K562 (cell line): Measurements from ENCODE around the gene SAMD4A. TPM values are rescaled to one million over a fixed set of nuclear protein-coding genes. Genes with fewer than 3 reads are reported as not detected.

Experiments used
- ARID2 ChIP-seq: fragments of 450-650 bp; IDR thresholded peaks from 2 replicates; pipeline ENCODE4 v1.6.1; 2017; ENCODE audit warnings: antibody characterized with exemption, mild to moderate bottlenecking
- FOXA1 ChIP-seq: fragments of 450-650 bp; IDR thresholded peaks from 2 replicates; pipeline ENCODE4 v1.6.1; 2016; ENCODE audit warnings: mild to moderate bottlenecking, borderline replicate concordance
- MAFK ChIP-seq: IDR thresholded peaks from 2 replicates; pipeline ENCODE4 v1.6.1; 2011; ENCODE audit warnings: low read length, improper control_type of control experiment
- MAZ ChIP-seq, 2 experiments: fragments of 450-650 bp in 1 of 2; sonication (generic) in 1 of 2; formaldehyde crosslinking; IDR thresholded peaks in 1 of 2; conservative IDR thresholded peaks in 1 of 2; 2 replicates each; pipeline versions ENCODE4 v1.4.0 to v1.5.0; 2020; ENCODE audit warnings: mild to moderate bottlenecking in 1 of 2, missing genetic modification reagents in 1 of 2
- POLR2AphosphoS2 ChIP-seq: IDR thresholded peaks from 2 replicates; pipeline ENCODE4 v1.6.1; 2012; ENCODE audit warnings: low read length, improper control_type of control experiment
- SIX5 ChIP-seq, 2 experiments: IDR thresholded peaks; 2 replicates each; pipeline ENCODE4 v1.6.1; 2011; ENCODE audit warnings: low read length in 2 of 2, borderline replicate concordance in 1 of 2, low read depth in 1 of 2, mild to moderate bottlenecking in 1 of 2, moderate library complexity in 1 of 2; ENCODE audit not compliant: insufficient read depth in 1 of 2
- U2AF1 ChIP-seq: fragments of 200-400 bp; formaldehyde crosslinking; optimal IDR thresholded peaks from 2 replicates; pipeline ENCODE3; 2017; ENCODE audit warnings: mild to moderate bottlenecking, low read depth, low read length, moderate library complexity
- ZNF444 ChIP-seq: fragments of 250-450 bp; sonication (Bioruptor Pico); IDR thresholded peaks from 2 replicates; pipeline ENCODE4 v1.4.0; 2020; ENCODE audit warnings: mild to moderate bottlenecking, moderate library complexity
- ZNF766 ChIP-seq: fragments of 200-800 bp; sonication (Bioruptor generic); conservative IDR thresholded peaks from 2 replicates; pipeline ENCODE4 v1.6.1; 2016; ENCODE audit warnings: missing genetic modification characterization, missing compliant biosample characterization
- polyA plus RNA-seq, 8 experiments: library from polyadenylated mRNA; depleted of rRNA in 4 of 8; stranded (reverse) in 5 of 8; unstranded in 3 of 8; fragments of >200 nt; fragmentation: Nextera tagmentation in 2 of 8; fragmentation: Illumina TruSeq in 1 of 8; extraction: Ambion mirVana in 2 of 8; extraction: Trizol in 1 of 8; gene quantifications; 2 replicates each; pipeline versions ENCODE4 v1.2.1 to v1.2.3, GENCODE V29; 2011 to 2014; ENCODE audit warnings: inconsistent platforms in 1 of 8, missing spikeins in 1 of 8
- total RNA-seq, 7 experiments: library from RNA; depleted of rRNA in 6 of 7; stranded (reverse); fragments of >200 nt in 6 of 7; fragmentation: Illumina TruSeq in 2 of 7; extraction: Trizol in 2 of 7; gene quantifications; 2 replicates each; pipeline versions ENCODE4 v1.2.1 to v1.2.3, GENCODE V29; 2011 to 2021; ENCODE audit warnings: low replicate concordance in 1 of 7
- TF ChIP-seq, protein P1 (sequence below): fragments of 200-600 bp; sonication (generic); IDR thresholded peaks from one replicate; pipeline ENCODE4 v1.6.1; 2012; ENCODE audit warnings: mild to moderate bottlenecking, low read depth, low read length, inconsistent platforms
- TF ChIP-seq, protein P2 (sequence below): fragments of 250-450 bp; sonication (Bioruptor Pico); IDR thresholded peaks from 2 replicates; pipeline ENCODE4 v1.8.0; 2022; ENCODE audit warnings: inconsistent platforms, mild to moderate bottlenecking, moderate library complexity, borderline replicate concordance
- TF ChIP-seq, protein P3 (sequence below): fragments of 250-450 bp; sonication (Bioruptor Pico); IDR thresholded peaks from 2 replicates; pipeline ENCODE4 v1.8.0; 2021; ENCODE audit warnings: mild to moderate bottlenecking, moderate library complexity

The SAMD4A gene
- total and polyA plus RNA-seq, 9 of the 15 experiments (the other 6 are each of a cell fraction or from before 2014, with no cell fraction given), result 0.66 to 6.8 (median 3.3) TPM

DNA sequence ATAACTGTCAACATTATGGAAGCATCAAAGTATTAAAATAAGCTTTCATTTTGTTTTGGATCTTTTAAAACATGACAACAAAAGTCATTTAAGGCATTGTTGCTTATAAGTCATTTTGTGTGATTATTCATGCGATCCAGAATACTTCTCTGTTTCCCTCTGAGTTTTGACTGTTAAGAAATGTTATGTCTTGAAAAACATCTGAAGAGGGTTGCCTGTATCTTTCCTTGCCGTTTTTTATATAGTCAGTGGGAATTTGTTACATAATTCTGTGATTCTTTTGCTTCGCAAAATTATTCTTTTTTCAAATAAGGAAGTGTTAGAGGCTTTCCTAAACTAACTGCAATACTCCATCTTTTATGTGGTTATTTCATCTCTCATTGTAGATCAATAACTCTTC is 78.7 kb downstream of the SAMD4A start (continued):
- TF ChIP-seq, protein P1, sequence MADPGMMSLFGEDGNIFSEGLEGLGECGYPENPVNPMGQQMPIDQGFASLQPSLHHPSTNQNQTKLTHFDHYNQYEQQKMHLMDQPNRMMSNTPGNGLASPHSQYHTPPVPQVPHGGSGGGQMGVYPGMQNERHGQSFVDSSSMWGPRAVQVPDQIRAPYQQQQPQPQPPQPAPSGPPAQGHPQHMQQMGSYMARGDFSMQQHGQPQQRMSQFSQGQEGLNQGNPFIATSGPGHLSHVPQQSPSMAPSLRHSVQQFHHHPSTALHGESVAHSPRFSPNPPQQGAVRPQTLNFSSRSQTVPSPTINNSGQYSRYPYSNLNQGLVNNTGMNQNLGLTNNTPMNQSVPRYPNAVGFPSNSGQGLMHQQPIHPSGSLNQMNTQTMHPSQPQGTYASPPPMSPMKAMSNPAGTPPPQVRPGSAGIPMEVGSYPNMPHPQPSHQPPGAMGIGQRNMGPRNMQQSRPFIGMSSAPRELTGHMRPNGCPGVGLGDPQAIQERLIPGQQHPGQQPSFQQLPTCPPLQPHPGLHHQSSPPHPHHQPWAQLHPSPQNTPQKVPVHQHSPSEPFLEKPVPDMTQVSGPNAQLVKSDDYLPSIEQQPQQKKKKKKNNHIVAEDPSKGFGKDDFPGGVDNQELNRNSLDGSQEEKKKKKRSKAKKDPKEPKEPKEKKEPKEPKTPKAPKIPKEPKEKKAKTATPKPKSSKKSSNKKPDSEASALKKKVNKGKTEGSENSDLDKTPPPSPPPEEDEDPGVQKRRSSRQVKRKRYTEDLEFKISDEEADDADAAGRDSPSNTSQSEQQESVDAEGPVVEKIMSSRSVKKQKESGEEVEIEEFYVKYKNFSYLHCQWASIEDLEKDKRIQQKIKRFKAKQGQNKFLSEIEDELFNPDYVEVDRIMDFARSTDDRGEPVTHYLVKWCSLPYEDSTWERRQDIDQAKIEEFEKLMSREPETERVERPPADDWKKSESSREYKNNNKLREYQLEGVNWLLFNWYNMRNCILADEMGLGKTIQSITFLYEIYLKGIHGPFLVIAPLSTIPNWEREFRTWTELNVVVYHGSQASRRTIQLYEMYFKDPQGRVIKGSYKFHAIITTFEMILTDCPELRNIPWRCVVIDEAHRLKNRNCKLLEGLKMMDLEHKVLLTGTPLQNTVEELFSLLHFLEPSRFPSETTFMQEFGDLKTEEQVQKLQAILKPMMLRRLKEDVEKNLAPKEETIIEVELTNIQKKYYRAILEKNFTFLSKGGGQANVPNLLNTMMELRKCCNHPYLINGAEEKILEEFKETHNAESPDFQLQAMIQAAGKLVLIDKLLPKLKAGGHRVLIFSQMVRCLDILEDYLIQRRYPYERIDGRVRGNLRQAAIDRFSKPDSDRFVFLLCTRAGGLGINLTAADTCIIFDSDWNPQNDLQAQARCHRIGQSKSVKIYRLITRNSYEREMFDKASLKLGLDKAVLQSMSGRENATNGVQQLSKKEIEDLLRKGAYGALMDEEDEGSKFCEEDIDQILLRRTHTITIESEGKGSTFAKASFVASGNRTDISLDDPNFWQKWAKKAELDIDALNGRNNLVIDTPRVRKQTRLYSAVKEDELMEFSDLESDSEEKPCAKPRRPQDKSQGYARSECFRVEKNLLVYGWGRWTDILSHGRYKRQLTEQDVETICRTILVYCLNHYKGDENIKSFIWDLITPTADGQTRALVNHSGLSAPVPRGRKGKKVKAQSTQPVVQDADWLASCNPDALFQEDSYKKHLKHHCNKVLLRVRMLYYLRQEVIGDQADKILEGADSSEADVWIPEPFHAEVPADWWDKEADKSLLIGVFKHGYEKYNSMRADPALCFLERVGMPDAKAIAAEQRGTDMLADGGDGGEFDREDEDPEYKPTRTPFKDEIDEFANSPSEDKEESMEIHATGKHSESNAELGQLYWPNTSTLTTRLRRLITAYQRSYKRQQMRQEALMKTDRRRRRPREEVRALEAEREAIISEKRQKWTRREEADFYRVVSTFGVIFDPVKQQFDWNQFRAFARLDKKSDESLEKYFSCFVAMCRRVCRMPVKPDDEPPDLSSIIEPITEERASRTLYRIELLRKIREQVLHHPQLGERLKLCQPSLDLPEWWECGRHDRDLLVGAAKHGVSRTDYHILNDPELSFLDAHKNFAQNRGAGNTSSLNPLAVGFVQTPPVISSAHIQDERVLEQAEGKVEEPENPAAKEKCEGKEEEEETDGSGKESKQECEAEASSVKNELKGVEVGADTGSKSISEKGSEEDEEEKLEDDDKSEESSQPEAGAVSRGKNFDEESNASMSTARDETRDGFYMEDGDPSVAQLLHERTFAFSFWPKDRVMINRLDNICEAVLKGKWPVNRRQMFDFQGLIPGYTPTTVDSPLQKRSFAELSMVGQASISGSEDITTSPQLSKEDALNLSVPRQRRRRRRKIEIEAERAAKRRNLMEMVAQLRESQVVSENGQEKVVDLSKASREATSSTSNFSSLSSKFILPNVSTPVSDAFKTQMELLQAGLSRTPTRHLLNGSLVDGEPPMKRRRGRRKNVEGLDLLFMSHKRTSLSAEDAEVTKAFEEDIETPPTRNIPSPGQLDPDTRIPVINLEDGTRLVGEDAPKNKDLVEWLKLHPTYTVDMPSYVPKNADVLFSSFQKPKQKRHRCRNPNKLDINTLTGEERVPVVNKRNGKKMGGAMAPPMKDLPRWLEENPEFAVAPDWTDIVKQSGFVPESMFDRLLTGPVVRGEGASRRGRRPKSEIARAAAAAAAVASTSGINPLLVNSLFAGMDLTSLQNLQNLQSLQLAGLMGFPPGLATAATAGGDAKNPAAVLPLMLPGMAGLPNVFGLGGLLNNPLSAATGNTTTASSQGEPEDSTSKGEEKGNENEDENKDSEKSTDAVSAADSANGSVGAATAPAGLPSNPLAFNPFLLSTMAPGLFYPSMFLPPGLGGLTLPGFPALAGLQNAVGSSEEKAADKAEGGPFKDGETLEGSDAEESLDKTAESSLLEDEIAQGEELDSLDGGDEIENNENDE, result no peak
- no peak for TF ChIP-seq ZNF766 (CRISPR knock-in tag)
- TF ChIP-seq, protein P2, sequence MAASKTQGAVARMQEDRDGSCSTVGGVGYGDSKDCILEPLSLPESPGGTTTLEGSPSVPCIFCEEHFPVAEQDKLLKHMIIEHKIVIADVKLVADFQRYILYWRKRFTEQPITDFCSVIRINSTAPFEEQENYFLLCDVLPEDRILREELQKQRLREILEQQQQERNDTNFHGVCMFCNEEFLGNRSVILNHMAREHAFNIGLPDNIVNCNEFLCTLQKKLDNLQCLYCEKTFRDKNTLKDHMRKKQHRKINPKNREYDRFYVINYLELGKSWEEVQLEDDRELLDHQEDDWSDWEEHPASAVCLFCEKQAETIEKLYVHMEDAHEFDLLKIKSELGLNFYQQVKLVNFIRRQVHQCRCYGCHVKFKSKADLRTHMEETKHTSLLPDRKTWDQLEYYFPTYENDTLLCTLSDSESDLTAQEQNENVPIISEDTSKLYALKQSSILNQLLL (CRISPR knock-in tag), result no peak
- no peak for TF ChIP-seq ZNF444 (CRISPR knock-in tag)
- TF ChIP-seq SIX5 (IDR thresholded peaks at IDR 0.05; ENCODE audit: borderline replicate concordance in 1 of 2, insufficient read depth in 1 of 2, low read depth in 1 of 2, low read length in 2 of 2), result no peak
- no peak for TF ChIP-seq MAFK
- TF ChIP-seq ARID2, result no peak
- no peak for TF ChIP-seq U2AF1
- TF ChIP-seq POLR2AphosphoS2, result no peak
- no peak for TF ChIP-seq FOXA1
- no peak for TF ChIP-seq MAZ (CRISPR knock-in tag; conservative IDR thresholded peaks at IDR 0.05 in 1 of 2, IDR thresholded peaks at IDR 0.05 in 1 of 2)
- TF ChIP-seq, protein P3, sequence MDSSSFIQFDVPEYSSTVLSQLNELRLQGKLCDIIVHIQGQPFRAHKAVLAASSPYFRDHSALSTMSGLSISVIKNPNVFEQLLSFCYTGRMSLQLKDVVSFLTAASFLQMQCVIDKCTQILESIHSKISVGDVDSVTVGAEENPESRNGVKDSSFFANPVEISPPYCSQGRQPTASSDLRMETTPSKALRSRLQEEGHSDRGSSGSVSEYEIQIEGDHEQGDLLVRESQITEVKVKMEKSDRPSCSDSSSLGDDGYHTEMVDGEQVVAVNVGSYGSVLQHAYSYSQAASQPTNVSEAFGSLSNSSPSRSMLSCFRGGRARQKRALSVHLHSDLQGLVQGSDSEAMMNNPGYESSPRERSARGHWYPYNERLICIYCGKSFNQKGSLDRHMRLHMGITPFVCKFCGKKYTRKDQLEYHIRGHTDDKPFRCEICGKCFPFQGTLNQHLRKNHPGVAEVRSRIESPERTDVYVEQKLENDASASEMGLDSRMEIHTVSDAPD (CRISPR knock-in tag), result no peak
